NCI-H1436 treated with DMSO at 0.1 percent for 48 hours (cell line): ENCODE measurements around the gene ZCCHC24.

ENCODE experiments used
- DNase-seq: peaks from one replicate; lab custom pipeline; 2025; lab: John Stamatoyannopoulos, UW

The ZCCHC24 gene

GRCh38 chr10:79383974-79384606 is 61.3 kb downstream of the ZCCHC24 start:
- no peak for DNase-seq

DNA sequence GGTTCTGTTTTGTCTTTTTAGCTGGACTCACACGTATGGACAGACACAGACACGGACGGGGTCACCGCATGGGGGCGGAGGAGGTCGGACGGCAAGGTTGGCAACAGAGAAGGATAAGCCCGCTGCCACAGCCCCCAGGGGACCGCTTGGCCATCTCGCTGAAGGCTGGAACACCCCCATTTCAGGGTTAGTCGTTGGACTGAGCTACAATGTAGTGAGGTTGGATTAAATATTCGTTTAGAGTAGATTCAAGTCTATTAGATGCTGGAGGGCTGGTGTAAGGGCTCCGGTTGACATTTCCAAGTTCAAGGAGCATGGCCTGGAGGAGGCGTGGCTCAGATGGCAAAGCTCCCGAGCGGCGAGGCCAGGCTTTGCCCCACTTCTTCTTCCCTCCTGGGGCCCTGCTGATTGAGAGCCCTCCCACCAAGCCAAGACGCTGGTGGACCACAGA is 62.9 kb downstream of the ZCCHC24 start:
- no peak for DNase-seq

- DNase-seq: no peak
Observed at GRCh38 chr10:79381804-79382221, 63.6 kb downstream of the ZCCHC24 start.

DNA sequence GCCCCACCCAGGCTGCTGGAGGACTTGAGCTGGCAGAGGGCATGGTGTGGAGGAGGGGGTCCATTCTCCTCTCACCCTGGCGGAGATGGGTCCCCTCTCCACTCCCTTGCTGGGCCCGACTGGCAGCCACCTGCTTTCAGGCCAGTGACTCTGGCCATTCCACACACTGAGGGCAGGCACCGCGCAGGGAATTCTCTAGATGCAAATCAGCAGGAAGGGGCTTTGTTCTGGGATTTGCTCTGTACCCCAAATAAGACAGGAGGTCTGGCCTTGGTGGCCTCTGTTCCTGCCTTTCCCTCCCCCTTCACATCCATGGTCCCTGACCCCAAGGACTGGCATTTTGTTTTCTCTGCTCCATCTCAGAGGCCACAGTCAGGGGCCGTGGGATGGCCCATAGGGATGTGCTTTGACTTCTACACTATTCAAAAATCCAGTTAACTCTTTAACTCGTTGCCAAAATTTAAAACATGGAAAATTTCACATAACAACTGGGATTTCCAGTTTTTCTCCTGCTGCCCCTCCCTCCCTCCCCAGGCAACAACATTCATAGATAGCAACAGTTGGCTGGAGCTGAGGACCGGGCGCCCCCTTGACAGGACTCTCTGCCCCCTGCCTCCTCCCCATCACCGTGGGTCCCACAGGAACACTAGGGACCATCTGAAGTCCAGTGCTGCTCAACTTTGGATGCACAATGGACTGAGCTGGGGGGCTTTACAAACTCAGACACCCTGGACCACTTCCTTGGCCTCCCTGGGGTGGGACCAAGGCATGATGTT is 64.3 kb downstream of the ZCCHC24 start:
- no peak for DNase-seq

DNA sequence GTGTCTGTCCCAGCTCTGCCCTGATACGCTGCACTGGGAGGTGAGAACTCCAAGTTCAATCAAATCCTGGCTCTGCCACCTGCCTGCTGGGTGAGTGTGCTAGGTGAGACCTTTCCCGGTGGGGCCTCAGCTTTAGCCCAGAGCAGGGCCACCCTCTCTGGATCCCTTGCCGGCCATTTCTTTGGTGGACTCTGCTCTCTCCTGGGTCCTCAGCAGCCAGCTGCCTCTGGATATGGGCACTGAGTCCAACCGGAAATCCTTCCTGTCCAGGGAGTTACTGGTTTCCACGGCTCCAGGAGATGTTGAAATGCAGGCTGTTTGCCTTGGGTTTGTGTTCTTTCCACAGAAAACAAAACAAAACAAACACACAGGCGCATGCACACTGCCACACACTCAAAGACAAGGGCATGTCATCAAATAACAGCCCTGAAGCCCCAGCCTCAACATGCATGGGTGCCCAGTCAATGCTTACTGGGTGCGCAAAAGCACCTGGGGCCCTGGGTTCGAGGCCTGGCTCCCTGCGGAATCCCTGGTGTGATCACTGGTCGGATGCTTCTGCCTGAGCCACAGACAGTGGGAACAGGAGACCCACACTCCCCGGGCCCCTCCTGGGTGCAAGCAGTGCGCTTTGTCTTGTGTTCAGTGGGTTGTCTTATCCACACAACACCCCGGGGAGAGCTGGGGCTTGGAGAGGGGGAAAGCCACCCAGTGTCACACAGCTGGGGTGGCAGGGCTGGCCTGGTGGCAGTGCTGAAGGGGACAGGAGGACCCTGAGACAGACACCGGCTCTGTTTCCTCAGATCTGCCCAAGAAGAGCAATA is 65.1 kb downstream of the ZCCHC24 start:
- no peak for DNase-seq

- DNase-seq: no peak
Observed at GRCh38 chr10:79379512-79380124, 65.8 kb downstream of the ZCCHC24 start.

GRCh38 chr10:79378647-79379511 is 66.5 kb downstream of the ZCCHC24 start:
- no peak for DNase-seq

- DNase-seq: no peak
Observed at GRCh38 chr10:79378383-79378646, 67.1 kb downstream of the ZCCHC24 start.

DNA sequence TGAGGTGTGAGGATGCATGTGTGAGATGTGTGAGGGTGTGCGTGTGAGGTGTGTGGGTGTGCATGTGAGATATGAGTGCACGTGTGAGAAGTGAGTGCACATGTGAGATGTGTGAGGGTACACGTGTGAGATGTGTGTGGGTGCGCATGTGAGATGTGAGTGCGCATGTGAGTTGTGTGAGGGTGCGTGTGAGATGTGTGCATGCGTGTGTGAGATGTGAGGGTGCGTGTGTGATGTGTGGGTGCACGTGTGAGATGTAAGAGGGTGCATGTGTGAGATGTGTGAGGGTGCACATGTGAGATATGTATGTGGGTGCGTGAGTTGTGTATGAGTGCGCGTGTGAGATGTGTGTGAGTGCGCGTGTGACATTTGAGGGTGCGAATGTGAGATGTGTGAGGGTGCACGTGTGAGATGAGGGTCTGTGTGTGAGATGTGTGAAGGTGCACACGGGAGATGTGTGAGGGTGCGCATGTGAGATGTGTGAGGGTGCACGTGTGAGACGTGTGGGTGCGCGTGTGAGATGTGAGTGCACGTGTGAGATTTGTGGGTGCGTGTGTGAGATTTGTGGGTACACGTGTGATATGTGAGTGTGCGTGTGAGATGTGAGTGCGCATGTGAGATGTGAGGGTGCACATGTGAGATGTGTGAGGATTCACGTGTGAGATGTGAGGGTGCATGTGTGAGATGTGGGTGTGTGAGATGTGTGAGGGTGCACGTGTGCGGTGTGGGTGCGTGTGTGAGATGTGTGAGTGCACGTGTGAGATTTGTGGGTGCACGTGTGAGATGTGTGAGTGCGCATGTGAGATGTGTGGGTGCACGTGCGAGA is 67.7 kb downstream of the ZCCHC24 start:
- DNase-seq: no peak

- DNase-seq: no peak
Observed at GRCh38 chr10:79376751-79377556, 68.5 kb downstream of the ZCCHC24 start.

DNA sequence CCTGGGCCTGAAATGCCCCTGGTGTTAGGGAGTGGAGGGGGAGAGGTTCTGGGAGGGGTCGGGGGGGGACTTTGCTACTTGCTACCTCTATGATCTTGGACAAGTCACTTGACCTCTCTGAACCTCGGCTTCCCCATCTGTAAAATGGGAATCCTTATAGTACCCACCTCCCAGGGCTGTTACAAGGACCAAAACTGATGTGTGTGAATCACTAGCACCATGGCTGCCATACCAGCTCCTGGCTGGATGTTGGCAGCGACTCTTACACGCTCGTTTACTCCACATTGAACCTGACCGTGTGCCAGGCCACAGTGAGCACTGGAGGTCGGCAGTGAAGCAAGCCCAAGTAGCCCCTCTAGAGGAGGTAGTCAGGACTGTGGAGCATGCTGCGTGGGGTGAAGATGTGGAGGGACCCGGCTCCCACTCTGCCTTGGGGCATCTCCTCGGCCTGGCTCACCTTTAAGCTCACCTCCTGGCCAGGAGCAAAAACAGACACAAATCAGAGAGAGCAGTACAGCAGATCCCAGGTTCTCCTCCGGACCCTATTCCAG is 69.3 kb downstream of the ZCCHC24 start:
- DNase-seq: no peak

- DNase-seq: no peak
Observed at GRCh38 chr10:79375321-79376077, 69.9 kb downstream of the ZCCHC24 start.

- no peak for DNase-seq
Observed at GRCh38 chr10:79374312-79375191, 70.9 kb downstream of the ZCCHC24 start.

GRCh38 chr10:79372871-79373270 is 72.6 kb downstream of the ZCCHC24 start:
- no peak for DNase-seq

DNA sequence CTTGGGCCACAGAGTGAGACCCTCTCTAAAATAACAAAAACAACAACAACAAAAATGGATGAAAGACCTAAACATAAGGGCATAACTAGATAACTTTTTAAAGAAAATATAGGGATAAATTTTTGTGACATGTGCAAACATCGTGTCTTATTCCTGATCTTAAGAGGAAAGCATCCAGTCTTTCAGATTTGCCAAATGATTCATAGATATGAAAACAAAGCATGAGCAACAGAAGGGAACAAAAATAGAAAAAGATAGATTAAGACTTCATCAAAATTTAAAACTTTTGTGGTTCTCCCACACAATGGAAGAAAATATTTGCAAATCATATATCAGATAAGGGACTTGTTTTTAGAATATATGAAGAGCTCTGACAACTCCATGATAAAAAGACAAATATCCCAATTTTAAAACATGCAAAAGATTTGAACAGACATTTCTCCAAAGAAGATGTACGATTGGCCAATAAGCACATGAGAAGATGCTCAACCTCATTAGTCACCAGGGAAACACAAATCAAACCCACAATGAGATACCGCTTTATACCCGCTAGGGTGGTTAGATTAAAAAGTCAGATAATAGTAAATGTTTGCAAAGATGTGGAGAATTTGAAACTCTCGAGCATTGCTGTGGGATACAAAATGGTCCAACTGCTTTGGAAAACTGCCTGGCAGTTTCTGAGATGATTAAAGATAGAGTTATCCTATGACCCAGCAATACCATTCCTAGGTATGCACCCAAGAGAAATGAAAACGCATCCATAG is 77.8 kb downstream of the ZCCHC24 start:
- DNase-seq: no peak

- DNase-seq: no peak
Observed at GRCh38 chr10:79361726-79362397, 83.6 kb downstream of the ZCCHC24 start.
